GM21786 (cell line): ENCODE results near the gene TAL1.

ENCODE experiments used
- ATAC-seq: cut with Tn5 transposase; IDR thresholded peaks from one replicate; pipeline ENCODE4 v1.9.1; 2021; ENCODE audit not compliant: unreplicated experiment

The TAL1 gene

GRCh38 chr1:47229886-47230691, 1.9 kb downstream of the TAL1 start:
- ATAC-seq = no peak

GRCh38 chr1:47229031-47229885, 2.8 kb downstream of the TAL1 start:
- ATAC-seq = no peak

GRCh38 chr1:47228644-47229030, 3.4 kb downstream of the TAL1 start:
- no peak for ATAC-seq

- no peak for ATAC-seq
Measured at GRCh38 chr1:47227341-47228232, 4.4 kb downstream of the TAL1 start.

GRCh38 chr1:47226839-47227215, 5.2 kb downstream of the TAL1 start:
- ATAC-seq = no peak

- no peak for ATAC-seq
Measured at GRCh38 chr1:47226121-47226838, 5.7 kb downstream of the TAL1 start.

- no peak for ATAC-seq
Measured at GRCh38 chr1:47225430-47226100, 6.5 kb downstream of the TAL1 start.

GRCh38 chr1:47224676-47225399, 7.2 kb downstream of the TAL1 start:
- no peak for ATAC-seq

GRCh38 chr1:47223921-47224675, 7.9 kb downstream of the TAL1 start:
- no peak for ATAC-seq

- no peak for ATAC-seq
Measured at GRCh38 chr1:47223174-47223920, 8.7 kb downstream of the TAL1 start.

GRCh38 chr1:47222476-47222875, 9.5 kb downstream of the TAL1 start:
- ATAC-seq = no peak

GRCh38 chr1:47219590-47220220, 12.3 kb downstream of the TAL1 start:
- ATAC-seq = no peak

- ATAC-seq = no peak
Measured at GRCh38 chr1:47219001-47219400, 13.0 kb downstream of the TAL1 start.

GRCh38 chr1:47216278-47217059, 15.6 kb downstream of the TAL1 start:
- ATAC-seq = no peak

GRCh38 chr1:47215713-47216112, 16.3 kb downstream of the TAL1 start:
- no peak for ATAC-seq

- no peak for ATAC-seq
Measured at GRCh38 chr1:47214549-47214948, 17.5 kb downstream of the TAL1 start.
